Peyer's patch (tissue), 4 donors: ENCODE measurements around the gene SYNPR. TPM values are rescaled to one million over a fixed set of nuclear protein-coding genes. Genes with fewer than 3 reads are reported as not detected.
A peak's percentile ranks its signal among the peaks of the same experiment; 100 is the strongest.

Source experiments
- DNase-seq, 3 donors: peaks; one replicate each; pipeline ENCODE4 v3.0.0-alpha.2; 2017 to 2019
- H3K27ac ChIP-seq, 4 donors: fragments of 200-600 bp; sonication (generic); one replicate each; pipeline ENCODE4 v1.5.1; 2016 to 2019
- H3K27me3 ChIP-seq, 2 donors: fragments of 200-600 bp; sonication (generic); one replicate each; pipeline ENCODE4 v1.5.1; 2019
- H3K36me3 ChIP-seq, 3 donors: fragments of 200-600 bp; sonication (generic); one replicate each; pipeline ENCODE4 v1.5.1; 2016 to 2019
- H3K4me1 ChIP-seq, 4 donors: fragments of 200-600 bp; sonication (generic); one replicate each; pipeline ENCODE4 v1.5.1; 2016 to 2019
- H3K4me3 ChIP-seq, 4 donors: fragments of 200-600 bp; sonication (generic); 1 replicate in 3 of 4; 2 replicates in 1 of 4; pipeline ENCODE4 v1.5.1; 2016 to 2019; ENCODE audit warnings: mild to moderate bottlenecking in 1 of 4
- H3K9me3 ChIP-seq, 4 donors: fragments of 200-600 bp; sonication (generic); one replicate each; pipeline ENCODE4 v1.5.1; 2016 to 2019; ENCODE audit warnings: mild to moderate bottlenecking in 1 of 4
- CTCF ChIP-seq, 6 experiments: fragments of 450-650 bp in 4 of 6; fragments of 200-600 bp in 2 of 6; sonication (generic) in 1 of 6; IDR thresholded peaks; one replicate each; pipeline ENCODE4 v1.5.1; 2017 to 2019; ENCODE audit warnings: antibody characterized with exemption in 6 of 6, mild to moderate bottlenecking in 3 of 6, moderate library complexity in 1 of 6
- POLR2A ChIP-seq, 2 donors: fragments of 450-650 bp; IDR thresholded peaks; one replicate each; pipeline ENCODE4 v1.5.1; 2017; ENCODE audit warnings: antibody characterized with exemption in 2 of 2, mild to moderate bottlenecking in 2 of 2, moderate library complexity in 2 of 2
- total RNA-seq, 4 donors: library from RNA; depleted of rRNA; stranded (reverse); fragments of >200 nt; gene quantifications; one replicate each; pipeline ENCODE4 v1.1.0, GENCODE V29; 2016

SYNPR gene
- total RNA-seq, 4 donors from 2014 or later: not detected

GRCh38 chr3:63430875-63431274, 152.8 kb downstream of the SYNPR start:
- Histone ChIP-seq H3K36me3 (no peaks in the 10 kb centered on the region), H3K27me3 (no peaks in the 10 kb centered on the region), H3K4me3 (no peak overlapping the region), H3K27ac (no peak overlapping the region), H3K9me3 (no peaks in the 10 kb centered on the region), H3K4me1 (peaks cover 0 to 8% (median 0%) of the 10 kb centered on the region in 4 donors)
- no peak for TF ChIP-seq POLR2A (IDR thresholded peaks at IDR 0.05)
- no peak for TF ChIP-seq CTCF (IDR thresholded peaks at IDR 0.05)
- no peak for DNase-seq

DNA sequence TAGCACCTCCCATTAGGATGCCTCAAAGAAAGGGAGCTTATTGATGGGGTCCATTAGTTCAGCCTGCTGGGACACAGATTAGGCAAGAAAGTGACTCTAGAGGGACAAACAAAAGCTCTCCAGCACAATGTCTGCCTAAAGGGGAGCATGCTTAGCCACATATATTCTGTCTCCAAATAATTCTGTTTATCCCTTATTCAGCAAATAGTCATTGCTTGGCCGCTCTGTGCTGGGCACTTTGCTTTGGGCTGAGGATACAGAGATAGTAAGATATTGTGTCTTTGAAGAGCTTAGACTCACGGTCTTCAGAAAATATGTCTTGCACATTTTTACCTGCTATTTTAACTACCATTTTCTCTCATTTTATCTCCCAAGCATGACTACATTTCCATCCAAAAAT, 159.8 kb downstream of the SYNPR start:
- DNase-seq: no peak
- H3K36me3 ChIP-seq: no peaks in the 10 kb centered on the region
- H3K27me3 ChIP-seq: no peaks in the 10 kb centered on the region
- H3K4me3 ChIP-seq: no peak overlapping the region
- H3K9me3 ChIP-seq: no peaks in the 10 kb centered on the region
- H3K4me1 ChIP-seq: no peaks in the 10 kb centered on the region
- no peak for TF ChIP-seq CTCF (IDR thresholded peaks at IDR 0.05)
- no peak for TF ChIP-seq POLR2A (IDR thresholded peaks at IDR 0.05)
- H3K27ac ChIP-seq: no peak overlapping the region

DNA sequence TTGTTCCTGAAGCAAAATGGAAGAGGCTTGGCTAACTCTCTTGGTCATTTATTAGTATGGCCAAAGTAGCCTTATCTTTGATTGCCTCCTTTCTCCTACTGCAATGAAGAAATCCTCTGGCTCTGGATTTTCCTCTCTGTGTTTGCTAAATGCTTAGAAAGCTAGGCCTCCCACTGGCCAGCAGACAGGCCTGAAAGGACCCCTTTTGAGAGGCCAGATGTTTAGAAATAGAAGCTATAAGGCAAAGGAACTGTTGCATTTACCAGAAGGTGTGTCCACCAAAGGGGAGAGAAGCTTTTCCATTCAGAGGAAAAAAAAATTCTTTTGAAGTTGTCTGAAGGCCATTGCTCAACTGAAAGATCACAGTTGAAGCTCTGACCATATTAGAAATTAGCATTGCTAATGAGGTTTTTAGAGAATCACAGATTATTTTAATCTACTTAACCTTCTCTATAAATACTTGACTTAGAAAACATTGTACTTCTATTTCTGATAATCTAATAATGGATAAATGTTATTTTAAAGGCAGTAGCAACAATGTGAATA, 160.8 kb downstream of the SYNPR start:
- Histone ChIP-seq H3K4me3 (no peak overlapping the region), H3K36me3 (no peaks in the 10 kb centered on the region), H3K4me1 (no peaks in the 10 kb centered on the region), H3K27me3 (no peaks in the 10 kb centered on the region), H3K27ac (no peak overlapping the region), H3K9me3 (no peaks in the 10 kb centered on the region)
- DNase-seq: no peak
- no peak for TF ChIP-seq POLR2A (IDR thresholded peaks at IDR 0.05)
- TF ChIP-seq CTCF (IDR thresholded peaks at IDR 0.05): no peak

GRCh38 chr3:63441262-63441661, 163.2 kb downstream of the SYNPR start:
- no peak overlapping the region for H3K4me3 ChIP-seq
- no peak for DNase-seq
- no peak overlapping the region for H3K27ac ChIP-seq
- no peaks in the 10 kb centered on the region for H3K4me1 ChIP-seq
- no peaks in the 10 kb centered on the region for H3K27me3 ChIP-seq
- no peak for TF ChIP-seq POLR2A (IDR thresholded peaks at IDR 0.05)
- no peak for TF ChIP-seq CTCF (IDR thresholded peaks at IDR 0.05)
- H3K9me3 ChIP-seq: no peaks in the 10 kb centered on the region
- no peaks in the 10 kb centered on the region for H3K36me3 ChIP-seq

DNA sequence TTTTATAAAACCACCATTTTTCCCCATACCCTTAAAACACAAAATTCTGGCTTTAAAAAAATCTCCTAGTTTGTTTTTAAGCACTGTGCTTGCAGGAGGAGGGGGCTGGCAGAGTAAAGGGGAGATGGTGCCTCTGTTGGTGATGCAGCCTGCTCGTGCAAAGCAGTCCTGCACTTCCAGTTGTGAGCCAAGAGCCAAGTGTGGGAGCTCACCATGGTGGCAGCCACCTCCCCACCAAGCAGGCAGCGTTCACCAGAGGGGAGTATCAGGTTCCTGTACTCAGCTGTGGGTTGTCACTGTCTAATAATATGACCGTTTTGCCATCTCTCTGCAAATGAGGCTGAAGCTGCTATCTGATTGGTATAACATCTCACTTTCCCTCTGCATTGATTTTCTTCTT, 164.8 kb downstream of the SYNPR start:
- DNase-seq: no peak
- Histone ChIP-seq H3K27ac (no peak overlapping the region), H3K27me3 (no peaks in the 10 kb centered on the region), H3K4me1 (no peaks in the 10 kb centered on the region), H3K9me3 (no peaks in the 10 kb centered on the region), H3K36me3 (no peaks in the 10 kb centered on the region), H3K4me3 (no peak overlapping the region)
- TF ChIP-seq CTCF (IDR thresholded peaks at IDR 0.05): no peak
- TF ChIP-seq POLR2A (IDR thresholded peaks at IDR 0.05): no peak

- DNase-seq: peak in 1 of 3 donors; percentile 50
- no peaks in the 10 kb centered on the region for H3K9me3 ChIP-seq
- no peaks in the 10 kb centered on the region for H3K27me3 ChIP-seq
- no peaks in the 10 kb centered on the region for H3K4me1 ChIP-seq
- H3K36me3 ChIP-seq: no peaks in the 10 kb centered on the region
- TF ChIP-seq CTCF (IDR thresholded peaks at IDR 0.05): no peak
- TF ChIP-seq POLR2A (IDR thresholded peaks at IDR 0.05): no peak
- peak overlapping the region in 1 of 4 donors; percentile 27 for H3K27ac ChIP-seq
- H3K4me3 ChIP-seq: no peak overlapping the region
These were observed 171.9 kb downstream of the SYNPR start for GRCh38 chr3:63450023-63450422.
